Endothelial cell of umbilical vein (primary cell): ENCODE results near the gene PXMP4. TPM values are rescaled to one million over a fixed set of nuclear protein-coding genes. Genes with fewer than 3 reads are reported as not detected.

Source experiments
- BruUV-seq: library from RNA; stranded (reverse); fragments of 400-500 nt; replicated peaks from 2 replicates; lab custom pipeline; 2021; lab: Mats Ljungman, UMichigan
- CTCF ChIA-PET: fragments of 300-600, 350-600 bp; sonication (Branson Sonifier 250); formaldehyde crosslinking; loops from one replicate; lab custom pipeline; 2021; ENCODE audit warnings: antibody characterized with exemption, inconsistent platforms; lab: Charles Lee
- POLR2A ChIA-PET: fragments of 300-600, 350-600 bp; sonication (Branson Sonifier 250); formaldehyde crosslinking; loops from one replicate; lab custom pipeline; 2021; ENCODE audit warnings: antibody characterized with exemption, inconsistent platforms; lab: Charles Lee
- DNase-seq: peaks from one replicate; pipeline ENCODE4 v3.0.0-alpha.2; 2011; ENCODE audit warnings: low read depth, low spot score
- FAIRE-seq: peaks from 2 replicates; lab custom pipeline; 2011; peaks lifted over from hg19 to GRCh38; lab: Jason Lieb, UNC
- H2AFZ ChIP-seq: 2 replicates; pipeline ENCODE4 v1.6.0; 2012; ENCODE audit warnings: low read depth, low read length, control low read depth, inconsistent platforms
- H3K27ac ChIP-seq: 2 replicates; pipeline ENCODE4 v1.5.1; 2011; ENCODE audit warnings: low read depth, mild to moderate bottlenecking, control low read depth, low read length, moderate library complexity; ENCODE audit not compliant: insufficient read depth
- H3K27me3 ChIP-seq, 2 experiments: 2 replicates each; pipeline versions ENCODE4 v1.6.0 to v1.6.1; 2011; ENCODE audit warnings: low read length in 2 of 2, mixed read lengths in 1 of 2; ENCODE audit not compliant: control insufficient read depth in 2 of 2, insufficient read depth in 2 of 2
- H3K36me3 ChIP-seq, 2 experiments: 2 replicates in 1 of 2; 3 replicates in 1 of 2; pipeline ENCODE4 v1.5.1; 2011; ENCODE audit warnings: low read length in 2 of 2, mild to moderate bottlenecking in 1 of 2, moderate library complexity in 1 of 2; ENCODE audit not compliant: control insufficient read depth in 2 of 2, insufficient read depth in 2 of 2; ENCODE audit errors: extremely low read depth in 1 of 2
- H3K4me1 ChIP-seq: 3 replicates; pipeline ENCODE4 v1.5.1; 2011; ENCODE audit warnings: mild to moderate bottlenecking, low read length; ENCODE audit not compliant: control insufficient read depth, insufficient read depth; ENCODE audit errors: extremely low read depth
- H3K4me2 ChIP-seq: 2 replicates; pipeline ENCODE4 v1.6.1; 2011; ENCODE audit warnings: low read length, control low read depth, mixed read lengths; ENCODE audit not compliant: insufficient read depth
- H3K4me3 ChIP-seq, 3 experiments: fragments of 200-600 bp in 1 of 3; sonication (generic), shearing (Covaris generic) in 1 of 3; replicated peaks in 1 of 3; 2 replicates each; pipeline ENCODE4 v1.5.1; 2011 to 2016; ENCODE audit warnings: control low read depth in 3 of 3, low read length in 3 of 3, mild to moderate bottlenecking in 2 of 3, inconsistent platforms in 1 of 3, low read depth in 1 of 3, moderate library complexity in 1 of 3; ENCODE audit not compliant: insufficient read depth in 1 of 3
- H3K79me2 ChIP-seq: 2 replicates; pipeline ENCODE4 v1.6.0; 2012; ENCODE audit warnings: low read length, inconsistent platforms; ENCODE audit not compliant: control insufficient read depth, insufficient read depth
- H3K9ac ChIP-seq: replicated peaks from 2 replicates; pipeline ENCODE3; 2011; ENCODE audit warnings: low read length, control low read depth; ENCODE audit not compliant: insufficient read depth; ENCODE audit errors: extremely low read depth
- H3K9me1 ChIP-seq: replicated peaks from 3 replicates; pipeline ENCODE4 v1.6.0; 2011; ENCODE audit warnings: mild to moderate bottlenecking, low read length; ENCODE audit not compliant: control insufficient read depth, insufficient read depth; ENCODE audit errors: extremely low read depth
- H3K9me3 ChIP-seq: replicated peaks from 2 replicates; pipeline ENCODE4 v1.5.1; 2012; ENCODE audit warnings: low read length, inconsistent platforms; ENCODE audit not compliant: control insufficient read depth, insufficient read depth
- H4K20me1 ChIP-seq: replicated peaks from 2 replicates; pipeline ENCODE3; 2011; ENCODE audit warnings: mild to moderate bottlenecking, low read length; ENCODE audit not compliant: control insufficient read depth, insufficient read depth; ENCODE audit errors: extremely low read depth
- EZH2 ChIP-seq: IDR thresholded peaks from 2 replicates; pipeline ENCODE4 v1.6.1; 2012; ENCODE audit warnings: borderline replicate concordance, low read depth, mild to moderate bottlenecking, moderate library complexity, low read length, inconsistent platforms; ENCODE audit not compliant: severe bottlenecking
- FOS ChIP-seq: IDR thresholded peaks from 2 replicates; pipeline ENCODE4 v1.6.1; 2011; ENCODE audit warnings: mild to moderate bottlenecking, low read length, moderate library complexity, borderline replicate concordance; ENCODE audit not compliant: insufficient read depth
- GATA2 ChIP-seq: IDR thresholded peaks from 2 replicates; pipeline ENCODE4 v1.7.0; 2011; ENCODE audit warnings: low read depth, mild to moderate bottlenecking, moderate library complexity, mixed read lengths, low read length; ENCODE audit not compliant: insufficient read length, insufficient read depth
- JUN ChIP-seq: IDR thresholded peaks from 2 replicates; pipeline ENCODE4 v1.6.1; 2011; ENCODE audit warnings: borderline replicate concordance, low read depth; ENCODE audit not compliant: insufficient read length, insufficient read depth
- MYC ChIP-seq: IDR thresholded peaks from one replicate; pipeline ENCODE4 v1.6.1; 2011; ENCODE audit warnings: mild to moderate bottlenecking, low read depth, low read length
- POLR2A ChIP-seq: IDR thresholded peaks from 2 replicates; pipeline ENCODE4 v1.6.1; 2012; ENCODE audit warnings: low read depth, mild to moderate bottlenecking, control low read depth, low read length
- POLR2AphosphoS5 ChIP-seq: IDR thresholded peaks from 2 replicates; pipeline ENCODE4 v1.6.1; 2012; ENCODE audit warnings: low read depth, mild to moderate bottlenecking, control low read depth, low read length, moderate library complexity; ENCODE audit not compliant: insufficient read depth
- dilution Hi-C: fragments of 300-500 bp; cut with MboI; formaldehyde crosslinking; loops from one replicate; pipeline ENCODE4 v1.15.0; 2019; ENCODE audit warnings: low sequenced_read_pairs; ENCODE audit not compliant: extremely low pct_ligation_motif_present
- intact Hi-C: fragments of 100-400 bp; cut with micrococcal nuclease; formaldehyde crosslinking; loops from one replicate; pipeline ENCODE4 v1.10.0; 2022
- polyA plus RNA-seq, 4 experiments: library from polyadenylated mRNA; depleted of rRNA in 3 of 4; stranded (reverse) in 3 of 4; unstranded in 1 of 4; fragments of >200 nt; gene quantifications; 2 replicates each; pipeline versions ENCODE4 v1.2.1 to v1.2.3, GENCODE V29; 2011 to 2012; ENCODE audit warnings: missing spikeins in 1 of 4
- total RNA-seq: library from RNA; stranded (reverse); gene quantifications from 2 replicates; pipeline ENCODE4 v1.2.3, GENCODE V29; 2021
- TF ChIP-seq, protein P1 (sequence below), 2 donors: IDR thresholded peaks; 1 replicate in 1 of 2; 2 replicates in 1 of 2; pipeline ENCODE4 v1.5.1; 2011; ENCODE audit warnings: low read length in 2 of 2, mild to moderate bottlenecking in 2 of 2, moderate library complexity in 2 of 2, control low read depth in 1 of 2, inconsistent platforms in 1 of 2, low read depth in 1 of 2; ENCODE audit not compliant: insufficient read depth in 1 of 2; ENCODE audit errors: extremely low read depth in 1 of 2
- TF ChIP-seq, protein P2 (sequence below): IDR thresholded peaks from 2 replicates; pipeline ENCODE4 v1.6.1; 2011; ENCODE audit not compliant: insufficient read depth, insufficient read length

The PXMP4 gene
- total and polyA plus RNA-seq, 2 donors (not counting 3 experiments of a cell fraction or from before 2014, with no cell fraction given) = 6.9 to 8.5 TPM

DNA sequence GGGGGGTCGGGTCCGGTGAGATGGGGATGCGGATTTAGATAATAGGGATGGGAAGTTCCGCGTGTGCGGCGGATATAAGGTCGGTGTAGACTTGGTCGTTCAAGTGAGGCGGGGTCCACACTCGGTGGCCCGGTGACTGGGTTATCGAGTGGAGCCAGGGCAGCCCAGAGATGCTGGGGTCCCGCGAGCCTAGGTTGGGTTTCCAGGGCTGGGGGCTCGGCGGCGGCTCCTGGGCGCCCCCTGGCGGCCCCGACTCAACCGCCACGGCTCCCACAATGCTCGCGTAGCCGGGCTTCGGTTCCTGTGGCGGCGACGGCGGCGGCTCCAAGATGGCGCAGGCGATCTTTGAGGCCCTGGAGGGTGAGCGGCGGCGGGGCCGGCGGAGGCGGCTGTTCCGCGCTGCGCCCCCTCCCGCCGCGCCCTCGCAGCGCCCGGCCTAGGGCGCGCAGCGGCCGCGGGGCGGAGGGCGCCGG lies 11.6 kb upstream of the PXMP4 start, which contains the start of gene ZNF341:
Gene ZNF341 (plus strand): TSS at position 304 of the 473 bp plus-strand sequence. CDS start 26 bp downstream, at position 330.
- BruUV-seq = no TSS peak
- Histone ChIP-seq H3K36me3 (no peaks in the 10 kb centered on the region), H3K79me2 (no peaks in the 10 kb centered on the region), H3K9ac (peak within 1 kb of the TSS; percentile 66), H3K4me1 (peaks cover 22% of the 10 kb centered on the region), H3K4me2 (peak within 1 kb of the TSS; percentile 74), H2AFZ (peak within 1 kb of the TSS; percentile 97), H3K4me3 (peak within 1 kb of the TSS; percentile 17 to 59 (median 51)), H3K9me1 (no peaks in the 10 kb centered on the region), H3K27ac (peak within 1 kb of the TSS; percentile 53), H4K20me1 (no peaks in the 10 kb centered on the region), H3K9me3 (peaks cover 2% of the 10 kb centered on the region), H3K27me3 (no peaks in the 10 kb centered on the region)
- ChIA-PET CTCF (interaction anchor here (0.6 to 2.0 kb wide), 22 partner anchors 9 to 337 kb away, joined by 3 to 21 read pairs (median 4); partner anchors contain the start of genes ACTL10, CHMP4B and PXMP4), POLR2A (no interaction called here)
- FAIRE-seq = peak; percentile 82
- intact Hi-C loops = loop anchor here (1.0 to 5.0 kb wide), 8 partner anchors 44 to 396 kb away; partner anchors contain the start of genes CHMP4B, E2F1 and NECAB3
- peak; percentile 74 for DNase-seq
- TF ChIP-seq, protein P1, sequence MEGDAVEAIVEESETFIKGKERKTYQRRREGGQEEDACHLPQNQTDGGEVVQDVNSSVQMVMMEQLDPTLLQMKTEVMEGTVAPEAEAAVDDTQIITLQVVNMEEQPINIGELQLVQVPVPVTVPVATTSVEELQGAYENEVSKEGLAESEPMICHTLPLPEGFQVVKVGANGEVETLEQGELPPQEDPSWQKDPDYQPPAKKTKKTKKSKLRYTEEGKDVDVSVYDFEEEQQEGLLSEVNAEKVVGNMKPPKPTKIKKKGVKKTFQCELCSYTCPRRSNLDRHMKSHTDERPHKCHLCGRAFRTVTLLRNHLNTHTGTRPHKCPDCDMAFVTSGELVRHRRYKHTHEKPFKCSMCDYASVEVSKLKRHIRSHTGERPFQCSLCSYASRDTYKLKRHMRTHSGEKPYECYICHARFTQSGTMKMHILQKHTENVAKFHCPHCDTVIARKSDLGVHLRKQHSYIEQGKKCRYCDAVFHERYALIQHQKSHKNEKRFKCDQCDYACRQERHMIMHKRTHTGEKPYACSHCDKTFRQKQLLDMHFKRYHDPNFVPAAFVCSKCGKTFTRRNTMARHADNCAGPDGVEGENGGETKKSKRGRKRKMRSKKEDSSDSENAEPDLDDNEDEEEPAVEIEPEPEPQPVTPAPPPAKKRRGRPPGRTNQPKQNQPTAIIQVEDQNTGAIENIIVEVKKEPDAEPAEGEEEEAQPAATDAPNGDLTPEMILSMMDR (IDR thresholded peaks at IDR 0.05; ENCODE audit: extremely low read depth in 1 of 2, insufficient read depth in 1 of 2, low read depth in 1 of 2, low read length in 2 of 2) = peak; percentile 89 to 96
- TF ChIP-seq POLR2A = peak; percentile 22
- peak; percentile 5 for TF ChIP-seq POLR2AphosphoS5
- TF ChIP-seq, protein P2, sequence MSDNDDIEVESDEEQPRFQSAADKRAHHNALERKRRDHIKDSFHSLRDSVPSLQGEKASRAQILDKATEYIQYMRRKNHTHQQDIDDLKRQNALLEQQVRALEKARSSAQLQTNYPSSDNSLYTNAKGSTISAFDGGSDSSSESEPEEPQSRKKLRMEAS = no peak
- TF ChIP-seq FOS = no peak
- no peak for TF ChIP-seq JUN
- no peak for TF ChIP-seq EZH2
- TF ChIP-seq GATA2 = no peak
- TF ChIP-seq MYC = no peak
- dilution Hi-C loops = no loop called here
